HG02884 (cell line): ENCODE data around the gene COASY.
A peak's percentile ranks its signal among the peaks of the same experiment; 100 is the strongest.

ENCODE experiments used
- ATAC-seq: cut with Tn5 transposase; IDR thresholded peaks from one replicate; pipeline ENCODE4 v1.9.1; 2021; ENCODE audit warnings: mild to moderate bottlenecking, moderate library complexity; ENCODE audit not compliant: unreplicated experiment

The COASY gene

DNA sequence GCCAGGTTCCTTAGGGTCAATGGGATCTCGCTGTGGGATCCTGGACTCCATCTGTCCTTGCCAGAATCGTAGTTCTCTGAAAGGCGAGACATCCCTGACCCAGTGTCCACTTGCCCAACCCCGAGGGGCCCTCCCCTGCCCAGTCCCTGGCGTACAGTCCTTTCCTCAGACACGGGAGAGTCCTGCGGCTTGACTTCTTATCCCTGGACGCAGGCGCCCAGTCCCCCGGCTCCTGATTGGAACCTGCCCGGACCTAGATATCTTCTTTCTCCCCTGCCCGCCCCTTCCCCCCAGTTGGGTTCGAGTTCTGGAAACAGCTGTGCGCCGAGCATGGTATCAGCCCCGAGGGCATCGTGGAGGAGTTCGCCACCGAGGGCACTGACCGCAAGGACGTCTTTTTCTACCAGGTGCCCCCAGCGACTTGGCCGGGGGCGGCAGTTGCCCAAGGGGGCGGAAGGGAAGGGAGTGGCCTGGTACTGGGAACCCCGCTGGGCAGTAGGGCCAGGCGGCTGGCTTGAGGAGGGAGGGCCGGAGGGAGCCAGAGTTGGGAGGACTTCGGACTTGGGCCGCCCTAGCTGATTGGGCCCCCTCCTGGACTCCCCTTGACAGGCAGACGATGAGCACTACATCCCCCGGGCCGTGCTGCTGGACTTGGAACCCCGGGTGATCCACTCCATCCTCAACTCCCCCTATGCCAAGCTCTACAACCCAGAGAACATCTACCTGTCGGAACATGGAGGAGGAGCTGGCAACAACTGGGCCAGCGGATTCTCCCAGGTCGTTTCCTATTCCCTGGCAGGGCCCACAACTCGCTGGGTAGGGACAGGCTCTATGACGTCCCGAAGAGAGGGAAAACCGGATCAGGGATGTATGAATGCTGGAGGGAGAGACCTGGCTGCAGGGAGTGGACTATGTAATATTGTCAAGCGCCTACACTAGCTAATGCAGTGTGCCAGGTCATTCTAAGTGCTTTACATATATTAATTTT is 48.2 kb downstream of the COASY start:
- ATAC-seq: peak; percentile 5

GRCh38 chr17:42612013-42612412 is 50.1 kb downstream of the COASY start:
- ATAC-seq: no peak

GRCh38 chr17:42613699-42614295 is 51.8 kb downstream of the COASY start:
- ATAC-seq: no peak
